IPS-20b (cell line): Measurements from ENCODE around the gene INTS12.

Source experiments
- H3K27ac ChIP-seq: one replicate; pipeline ENCODE4 v1.5.1; 2013; ENCODE audit warnings: low read length
- H3K27me3 ChIP-seq: 2 replicates; pipeline ENCODE4 v1.6.1; 2013; ENCODE audit warnings: mild to moderate bottlenecking, low read length, inconsistent platforms; ENCODE audit not compliant: insufficient read depth
- H3K36me3 ChIP-seq: 2 replicates; pipeline ENCODE4 v1.6.1; 2013; ENCODE audit warnings: low read depth, mild to moderate bottlenecking, inconsistent platforms, low read length, moderate library complexity; ENCODE audit not compliant: insufficient read depth
- H3K4me1 ChIP-seq: 2 replicates; pipeline ENCODE4 v1.6.1; 2013; ENCODE audit warnings: mild to moderate bottlenecking, control low read depth, inconsistent platforms, low read length, moderate library complexity; ENCODE audit not compliant: insufficient read depth
- H3K4me3 ChIP-seq: 2 replicates; pipeline ENCODE4 v1.5.1; 2013; ENCODE audit warnings: mild to moderate bottlenecking, low read length, inconsistent platforms
- H3K9ac ChIP-seq: 2 replicates; pipeline ENCODE4 v1.6.1; 2013; ENCODE audit warnings: low read depth, mild to moderate bottlenecking, inconsistent platforms, low read length, moderate library complexity
- H3K9me3 ChIP-seq: 2 replicates; pipeline ENCODE4 v1.6.1; 2013; ENCODE audit warnings: mild to moderate bottlenecking, low read depth, low read length, inconsistent platforms; ENCODE audit not compliant: insufficient read depth

INTS12 gene

DNA sequence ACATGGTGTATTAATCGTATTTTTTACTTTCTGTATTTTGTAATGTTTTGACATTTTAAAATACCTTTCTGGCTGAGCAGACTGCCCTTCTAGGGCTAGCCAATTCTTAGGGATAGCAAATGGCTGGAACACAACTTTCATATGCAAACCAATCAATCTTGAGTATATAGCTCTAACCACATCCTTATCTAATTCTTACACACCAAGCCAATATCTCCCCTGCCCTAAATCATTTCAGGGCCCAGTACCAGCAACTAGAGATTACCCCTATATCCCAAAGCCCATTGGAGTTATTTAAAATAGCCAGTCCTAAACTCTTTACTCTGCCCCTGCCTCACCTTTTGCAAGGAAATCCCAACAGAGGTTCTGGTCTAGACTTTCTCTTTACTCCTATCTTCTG is 58.3 kb downstream of the INTS12 start:
- no peaks in the 10 kb centered on the region for H3K4me1 ChIP-seq
- H3K27me3 ChIP-seq: no peaks in the 10 kb centered on the region
- H3K4me3 ChIP-seq: no peak overlapping the region
- H3K27ac ChIP-seq: no peak overlapping the region
- H3K9me3 ChIP-seq: no peaks in the 10 kb centered on the region
- no peaks in the 10 kb centered on the region for H3K36me3 ChIP-seq
- H3K9ac ChIP-seq: no peak overlapping the region

DNA sequence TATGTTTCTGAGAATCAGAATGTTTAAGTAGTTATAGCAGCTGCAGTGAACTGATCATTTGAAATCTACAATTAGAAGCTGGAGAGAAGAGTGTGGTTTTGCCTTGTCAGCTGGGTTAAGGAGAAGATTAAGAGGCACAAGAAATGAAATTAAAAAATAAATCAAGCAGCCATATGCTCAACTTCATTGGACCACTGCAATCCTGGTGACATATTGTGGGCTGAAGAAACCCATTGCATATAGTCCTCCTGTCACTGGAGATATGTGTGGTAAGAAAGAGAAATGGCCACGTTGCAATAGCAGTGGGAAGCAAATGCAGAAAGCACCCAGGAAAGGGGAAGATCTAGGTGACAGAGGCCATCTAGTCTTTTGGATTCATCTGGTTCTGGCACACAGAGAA is 63.0 kb downstream of the INTS12 start:
- no peak overlapping the region for H3K27ac ChIP-seq

GRCh38 chr4:105644257-105644656 is 64.2 kb downstream of the INTS12 start:
- Histone ChIP-seq H3K9ac (no peak overlapping the region), H3K27me3 (no peaks in the 10 kb centered on the region), H3K36me3 (no peaks in the 10 kb centered on the region), H3K4me1 (no peaks in the 10 kb centered on the region), H3K9me3 (no peaks in the 10 kb centered on the region), H3K4me3 (no peak overlapping the region), H3K27ac (no peak overlapping the region)

More for the DNA sequence above, 63.0 kb downstream of the INTS12 start:
- Histone ChIP-seq H3K36me3 (no peaks in the 10 kb centered on the region), H3K4me1 (no peaks in the 10 kb centered on the region), H3K27me3 (no peaks in the 10 kb centered on the region), H3K4me3 (no peak overlapping the region), H3K9me3 (no peaks in the 10 kb centered on the region), H3K9ac (no peak overlapping the region)

DNA sequence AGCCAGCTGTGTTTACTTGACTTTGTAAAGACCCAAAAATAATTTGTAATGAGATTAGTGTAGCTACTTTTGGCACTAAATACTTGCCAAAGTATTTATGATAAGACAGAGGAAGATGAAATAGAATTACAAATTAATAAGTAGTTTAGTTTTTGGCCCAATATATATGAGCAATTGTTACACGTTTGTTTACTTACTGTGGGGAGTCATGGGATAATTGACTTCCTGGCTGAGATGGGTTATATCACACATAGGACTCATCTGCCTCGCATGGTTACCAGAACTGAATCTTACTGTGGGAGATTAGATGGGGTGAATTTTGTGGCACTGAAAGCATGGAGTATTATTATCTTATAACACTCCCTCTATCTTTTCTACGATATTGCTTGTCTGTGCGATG is 66.6 kb downstream of the INTS12 start:
- no peaks in the 10 kb centered on the region; the same call in 1 of the 2 replicates for H3K4me1 ChIP-seq
- H3K27me3 ChIP-seq: no peaks in the 10 kb centered on the region
- H3K36me3 ChIP-seq: no peaks in the 10 kb centered on the region
- H3K9me3 ChIP-seq: no peaks in the 10 kb centered on the region
- H3K27ac ChIP-seq: no peak overlapping the region
- H3K9ac ChIP-seq: no peak overlapping the region
- no peak overlapping the region for H3K4me3 ChIP-seq

GRCh38 chr4:105637408-105638176 is 70.9 kb downstream of the INTS12 start:
- no peak overlapping the region for H3K27ac ChIP-seq
- H3K4me1 ChIP-seq: no peaks in the 10 kb centered on the region; the same call in 1 of the 2 replicates
- no peaks in the 10 kb centered on the region for H3K36me3 ChIP-seq
- H3K27me3 ChIP-seq: no peaks in the 10 kb centered on the region
- H3K4me3 ChIP-seq: no peak overlapping the region
- H3K9ac ChIP-seq: no peak overlapping the region
- no peaks in the 10 kb centered on the region for H3K9me3 ChIP-seq

DNA sequence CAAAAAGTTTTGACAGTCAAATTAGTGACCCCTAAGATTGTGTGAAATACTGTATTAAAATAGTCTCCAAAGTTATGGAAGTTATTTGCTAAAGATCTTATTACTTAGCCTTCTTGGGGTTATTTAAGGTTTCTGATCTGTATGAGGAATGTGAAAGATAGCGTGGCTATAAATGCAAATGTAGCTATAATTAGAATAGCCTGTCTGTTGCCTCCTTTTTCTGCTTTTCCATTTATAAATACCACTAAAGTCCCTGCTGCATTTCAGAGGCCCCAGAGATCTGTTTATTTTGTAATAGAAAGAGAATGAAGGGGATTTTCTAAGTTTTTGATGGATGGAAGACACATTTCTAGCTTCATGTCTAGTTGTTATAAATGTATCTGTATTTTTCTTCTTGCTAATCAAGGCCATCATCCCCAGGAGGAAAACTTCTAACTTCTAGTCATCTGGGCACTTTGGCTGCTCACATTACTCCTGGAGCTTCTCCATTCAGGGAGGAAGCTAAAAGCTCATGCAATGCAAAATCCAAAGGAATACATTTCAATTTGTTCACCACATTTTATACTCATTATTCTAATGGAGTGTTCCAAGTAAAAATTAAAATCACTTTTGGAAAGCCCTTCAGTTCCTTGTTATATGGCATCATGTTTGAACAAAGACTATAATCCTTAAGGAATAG is 73.9 kb downstream of the INTS12 start:
- H3K9ac ChIP-seq: no peak overlapping the region
- no peaks in the 10 kb centered on the region; the same call in 1 of the 2 replicates for H3K4me1 ChIP-seq
- H3K4me3 ChIP-seq: no peak overlapping the region

DNA sequence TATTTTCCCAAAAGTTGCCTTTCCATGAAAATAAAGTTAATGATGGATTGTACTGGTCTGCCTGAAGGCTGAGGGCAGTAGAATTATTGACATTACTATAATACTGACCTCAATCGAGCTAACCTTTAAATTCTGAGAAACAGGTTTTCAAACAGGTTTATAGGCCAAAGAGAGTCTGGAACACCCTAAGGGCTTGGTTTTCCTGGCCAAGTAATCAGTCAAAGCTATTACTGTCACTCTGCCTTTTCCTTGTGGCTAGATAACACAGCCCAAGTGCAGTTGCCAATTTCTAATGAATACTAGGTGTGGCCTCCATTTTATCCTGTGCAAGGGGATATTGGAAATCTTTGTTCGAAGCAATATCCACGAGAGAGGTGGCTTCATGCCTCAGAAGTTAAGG is 75.2 kb downstream of the INTS12 start:
- Histone ChIP-seq H3K4me3 (no peak overlapping the region), H3K36me3 (no peaks in the 10 kb centered on the region), H3K9me3 (no peaks in the 10 kb centered on the region), H3K9ac (no peak overlapping the region), H3K27ac (no peak overlapping the region), H3K27me3 (no peaks in the 10 kb centered on the region), H3K4me1 (no peaks in the 10 kb centered on the region; the same call in 1 of the 2 replicates)

More for the DNA sequence above, 73.9 kb downstream of the INTS12 start:
- H3K9me3 ChIP-seq: no peaks in the 10 kb centered on the region
- H3K27me3 ChIP-seq: no peaks in the 10 kb centered on the region
- no peak overlapping the region for H3K27ac ChIP-seq
- no peaks in the 10 kb centered on the region for H3K36me3 ChIP-seq
